H1 (cell line): ENCODE measurements around the gene TXNDC16. TPM values are rescaled to one million over a fixed set of nuclear protein-coding genes. Genes with fewer than 3 reads are reported as not detected.

Source experiments
- EGR1 ChIP-seq: IDR thresholded peaks from 2 replicates; pipeline ENCODE4 v1.6.1; 2011; ENCODE audit warnings: low read depth, low read length, borderline replicate concordance
- HDAC2 ChIP-seq, 2 experiments: fragments of 300-600 bp in 1 of 2; sonication (generic) in 1 of 2; IDR thresholded peaks; 2 replicates each; pipeline ENCODE4 v1.6.1; 2011 to 2012; ENCODE audit warnings: low read depth in 2 of 2, low read length in 2 of 2, mild to moderate bottlenecking in 2 of 2, moderate library complexity in 2 of 2, borderline replicate concordance in 1 of 2, inconsistent platforms in 1 of 2
- KDM1A ChIP-seq: fragments of 200-600, 300-600 bp; sonication (generic); IDR thresholded peaks from 2 replicates; pipeline ENCODE4 v1.7.1; 2016; ENCODE audit warnings: mild to moderate bottlenecking, low read length, borderline replicate concordance
- PHF8 ChIP-seq: fragments of 200-600 bp; sonication (generic); conservative IDR thresholded peaks from 2 replicates; pipeline ENCODE4 v1.7.1; 2012; ENCODE audit warnings: low read depth, mild to moderate bottlenecking, inconsistent platforms, low read length, moderate library complexity
- RAD21 ChIP-seq, 2 experiments: IDR thresholded peaks in 1 of 2; conservative IDR thresholded peaks in 1 of 2; 2 replicates each; pipeline ENCODE4 v1.6.1; 2011; ENCODE audit warnings: low read depth in 2 of 2, low read length in 2 of 2, improper control_type of control experiment in 1 of 2, inconsistent platforms in 1 of 2, mild to moderate bottlenecking in 1 of 2, moderate library complexity in 1 of 2
- SP1 ChIP-seq: IDR thresholded peaks from 2 replicates; pipeline ENCODE4 v1.6.1; 2011; ENCODE audit warnings: low read depth, low read length
- polyA plus RNA-seq, 7 experiments: library from polyadenylated mRNA; depleted of rRNA in 3 of 7; stranded (reverse) in 5 of 7; unstranded in 2 of 7; fragments of >200 nt in 5 of 7; fragments of 200-250 nt in 2 of 7; gene quantifications; 1 replicate in 5 of 7; 2 replicates in 1 of 7; 4 replicates in 1 of 7; pipeline versions ENCODE4 v1.2.1 to v1.2.3, GENCODE V29; 2011 to 2013; ENCODE audit warnings: missing spikeins in 2 of 7, mixed read lengths in 2 of 7
- total RNA-seq: library from RNA; stranded (reverse); fragmentation: NEBNext Ultra II Directional; extraction: Animal tissue kit (Norgen Biotek cat#: 25700); gene quantifications from 2 replicates; pipeline ENCODE4 v1.2.1, GENCODE V29; 2021

Gene TXNDC16
- total and polyA plus RNA-seq, 2 of the 8 experiments (the other 6 are each of a cell fraction or from before 2014, with no cell fraction given): 6.7 to 14.3 TPM

GRCh38 chr14:52558688-52559087 is 6.4 kb upstream of the TXNDC16 start (continued):
- TF ChIP-seq HDAC2 (IDR thresholded peaks at IDR 0.05; ENCODE audit: borderline replicate concordance in 1 of 2, low read depth in 2 of 2, low read length in 2 of 2): no peak
- no peak for TF ChIP-seq PHF8
- no peak for TF ChIP-seq KDM1A
- no peak for TF ChIP-seq SP1
- no peak for TF ChIP-seq EGR1
- TF ChIP-seq RAD21 (IDR thresholded peaks at IDR 0.05 in 1 of 2, conservative IDR thresholded peaks at IDR 0.05 in 1 of 2; ENCODE audit: low read depth in 2 of 2, low read length in 2 of 2): no peak
